A204.1 (cell line): ENCODE measurements around the gene RCAN2.

Experiments
- FAIRE-seq: peaks from 2 replicates; lab custom pipeline; 2012; peaks lifted over from hg19 to GRCh38; lab: Jason Lieb, UNC

RCAN2 gene

GRCh38 chr6:46381579-46381978 is 109.7 kb downstream of the RCAN2 start:
- FAIRE-seq: no peak

- no peak for FAIRE-seq
These were observed 110.2 kb downstream of the RCAN2 start for GRCh38 chr6:46381057-46381456.

GRCh38 chr6:46380152-46380807 is 111.0 kb downstream of the RCAN2 start:
- FAIRE-seq: no peak

GRCh38 chr6:46378882-46379416 is 112.3 kb downstream of the RCAN2 start:
- no peak for FAIRE-seq

- no peak for FAIRE-seq
These were observed 112.9 kb downstream of the RCAN2 start for GRCh38 chr6:46378161-46378881.

GRCh38 chr6:46377209-46377608 is 114.0 kb downstream of the RCAN2 start:
- FAIRE-seq: no peak

- FAIRE-seq: no peak
These were observed 114.6 kb downstream of the RCAN2 start for GRCh38 chr6:46376562-46377061.

GRCh38 chr6:46370622-46371021 is 120.6 kb downstream of the RCAN2 start:
- no peak for FAIRE-seq

- FAIRE-seq: no peak
These were observed 123.1 kb downstream of the RCAN2 start for GRCh38 chr6:46368169-46368536.

GRCh38 chr6:46367354-46368168 is 123.7 kb downstream of the RCAN2 start:
- no peak for FAIRE-seq

- FAIRE-seq: no peak
These were observed 124.9 kb downstream of the RCAN2 start for GRCh38 chr6:46366190-46366900.

GRCh38 chr6:46357591-46357990 is 133.7 kb downstream of the RCAN2 start:
- FAIRE-seq: no peak

- no peak for FAIRE-seq
These were observed 134.7 kb downstream of the RCAN2 start for GRCh38 chr6:46356543-46356942.

GRCh38 chr6:46353528-46353927 is 137.7 kb downstream of the RCAN2 start:
- no peak for FAIRE-seq

GRCh38 chr6:46352541-46353268 is 138.5 kb downstream of the RCAN2 start:
- no peak for FAIRE-seq

- FAIRE-seq: no peak
These were observed 140.5 kb downstream of the RCAN2 start for GRCh38 chr6:46350714-46351113.

- no peak for FAIRE-seq
These were observed 143.6 kb downstream of the RCAN2 start for GRCh38 chr6:46347669-46348068.

GRCh38 chr6:46340246-46340645 is 151.0 kb downstream of the RCAN2 start:
- no peak for FAIRE-seq

- no peak for FAIRE-seq
These were observed 153.1 kb downstream of the RCAN2 start for GRCh38 chr6:46338131-46338530.

GRCh38 chr6:46334442-46334841 is 156.8 kb downstream of the RCAN2 start:
- no peak for FAIRE-seq

- FAIRE-seq: no peak
These were observed 157.8 kb downstream of the RCAN2 start for GRCh38 chr6:46333481-46333880.
